ENCODE measurements around the gene SCLT1. TPM values are rescaled to one million over a fixed set of nuclear protein-coding genes. Genes with fewer than 3 reads are reported as not detected.

SCLT1 gene
- total and polyA plus RNA-seq, 2 of the 8 experiments (the other 6 are each of a cell fraction or from before 2014, with no cell fraction given) = 4.8 to 13.1 TPM

DNA sequence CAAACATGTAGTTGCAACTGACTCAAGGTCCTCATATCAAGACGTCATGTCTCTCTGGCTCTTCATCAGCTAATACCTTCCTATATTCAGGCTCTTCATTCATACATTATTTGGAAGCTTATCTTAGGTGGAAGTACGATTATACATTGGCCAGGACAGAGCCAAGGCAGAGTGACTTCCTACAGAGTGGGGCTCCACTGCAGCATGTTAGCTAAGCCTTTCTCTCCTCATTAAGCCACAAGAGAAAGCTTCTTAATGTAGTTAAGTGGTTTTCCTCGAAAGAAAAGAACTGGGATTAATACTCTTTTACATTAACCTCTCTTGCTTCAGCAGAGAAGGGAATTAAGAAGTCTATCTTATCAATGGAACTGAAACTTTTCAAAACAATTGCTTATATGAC, 17.6 kb upstream of the SCLT1 start (continued):
- TF ChIP-seq, protein P1, sequence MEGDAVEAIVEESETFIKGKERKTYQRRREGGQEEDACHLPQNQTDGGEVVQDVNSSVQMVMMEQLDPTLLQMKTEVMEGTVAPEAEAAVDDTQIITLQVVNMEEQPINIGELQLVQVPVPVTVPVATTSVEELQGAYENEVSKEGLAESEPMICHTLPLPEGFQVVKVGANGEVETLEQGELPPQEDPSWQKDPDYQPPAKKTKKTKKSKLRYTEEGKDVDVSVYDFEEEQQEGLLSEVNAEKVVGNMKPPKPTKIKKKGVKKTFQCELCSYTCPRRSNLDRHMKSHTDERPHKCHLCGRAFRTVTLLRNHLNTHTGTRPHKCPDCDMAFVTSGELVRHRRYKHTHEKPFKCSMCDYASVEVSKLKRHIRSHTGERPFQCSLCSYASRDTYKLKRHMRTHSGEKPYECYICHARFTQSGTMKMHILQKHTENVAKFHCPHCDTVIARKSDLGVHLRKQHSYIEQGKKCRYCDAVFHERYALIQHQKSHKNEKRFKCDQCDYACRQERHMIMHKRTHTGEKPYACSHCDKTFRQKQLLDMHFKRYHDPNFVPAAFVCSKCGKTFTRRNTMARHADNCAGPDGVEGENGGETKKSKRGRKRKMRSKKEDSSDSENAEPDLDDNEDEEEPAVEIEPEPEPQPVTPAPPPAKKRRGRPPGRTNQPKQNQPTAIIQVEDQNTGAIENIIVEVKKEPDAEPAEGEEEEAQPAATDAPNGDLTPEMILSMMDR (IDR thresholded peaks at IDR 0.05; ENCODE audit: control extremely low read depth in 1 of 3, insufficient read depth in 1 of 3, low read depth in 1 of 3, low read length in 3 of 3) = no peak
- TF ChIP-seq KDM4A (IDR thresholded peaks at IDR 0.05; ENCODE audit: low read depth, low read length, severe bottlenecking) = no peak
- no peak for TF ChIP-seq CTBP2 (IDR thresholded peaks at IDR 0.05; ENCODE audit: borderline replicate concordance, insufficient read depth, insufficient read length, low read length)
- no peak for TF ChIP-seq JUN (IDR thresholded peaks at IDR 0.05; ENCODE audit: low read depth, low read length)
- no peak for TF ChIP-seq SP2 (IDR thresholded peaks at IDR 0.05; ENCODE audit: low read length)
- TF ChIP-seq JUND (IDR thresholded peaks at IDR 0.05; ENCODE audit: low read length) = no peak
- no peak for TF ChIP-seq TAF1 (IDR thresholded peaks at IDR 0.05; ENCODE audit: low read depth, low read length)
- TF ChIP-seq, protein P2, sequence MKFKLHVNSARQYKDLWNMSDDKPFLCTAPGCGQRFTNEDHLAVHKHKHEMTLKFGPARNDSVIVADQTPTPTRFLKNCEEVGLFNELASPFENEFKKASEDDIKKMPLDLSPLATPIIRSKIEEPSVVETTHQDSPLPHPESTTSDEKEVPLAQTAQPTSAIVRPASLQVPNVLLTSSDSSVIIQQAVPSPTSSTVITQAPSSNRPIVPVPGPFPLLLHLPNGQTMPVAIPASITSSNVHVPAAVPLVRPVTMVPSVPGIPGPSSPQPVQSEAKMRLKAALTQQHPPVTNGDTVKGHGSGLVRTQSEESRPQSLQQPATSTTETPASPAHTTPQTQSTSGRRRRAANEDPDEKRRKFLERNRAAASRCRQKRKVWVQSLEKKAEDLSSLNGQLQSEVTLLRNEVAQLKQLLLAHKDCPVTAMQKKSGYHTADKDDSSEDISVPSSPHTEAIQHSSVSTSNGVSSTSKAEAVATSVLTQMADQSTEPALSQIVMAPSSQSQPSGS (IDR thresholded peaks at IDR 0.05; ENCODE audit: low read length) = no peak
- no peak for TF ChIP-seq BRCA1 (IDR thresholded peaks at IDR 0.05; ENCODE audit: low read depth, low read length)
- TF ChIP-seq RXRA (IDR thresholded peaks at IDR 0.05; ENCODE audit: insufficient read depth, low read depth, low read length) = no peak
- no peak for TF ChIP-seq CHD2 (IDR thresholded peaks at IDR 0.05; ENCODE audit: low read length)

Data from H1 (cell line).